IPS-NIHi7 (cell line): ENCODE measurements around the gene PCCA.
"Not testable (repeated sequence)": the region's sequence is repeated elsewhere in the genome, so short reads cannot be mapped to it uniquely, and the experiment has no call there.

Source experiments
- DNase-seq: peaks from one replicate; pipeline ENCODE4 v3.0.0; 2012; ENCODE audit warnings: mixed read lengths; ENCODE audit errors: extremely low spot score

PCCA gene

DNA sequence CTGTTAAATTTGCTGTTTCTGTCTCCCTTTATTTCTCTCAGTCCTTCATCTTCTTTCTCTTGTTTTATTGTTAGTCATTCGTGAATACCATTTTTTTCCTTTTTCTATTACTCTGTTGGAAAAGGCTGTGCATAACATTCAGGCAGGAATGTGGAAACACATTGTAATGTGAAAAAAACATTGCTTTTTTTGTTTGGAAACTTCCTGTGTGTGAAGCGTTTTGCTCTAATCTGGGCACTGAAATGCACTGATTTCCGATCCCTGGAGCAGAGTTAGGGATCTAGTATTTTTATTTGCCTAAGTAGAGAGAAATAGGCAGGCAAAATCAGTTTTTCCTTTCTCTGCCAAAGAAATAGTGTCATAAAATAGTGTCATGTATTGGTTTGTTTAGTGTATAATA is 155.5 kb downstream of the PCCA start:
- DNase-seq, result no peak

GRCh38 chr13:100245104-100245503 is 156.2 kb downstream of the PCCA start:
- DNase-seq, result no peak

GRCh38 chr13:100247937-100248336 is 159.0 kb downstream of the PCCA start:
- DNase-seq, result no peak

DNA sequence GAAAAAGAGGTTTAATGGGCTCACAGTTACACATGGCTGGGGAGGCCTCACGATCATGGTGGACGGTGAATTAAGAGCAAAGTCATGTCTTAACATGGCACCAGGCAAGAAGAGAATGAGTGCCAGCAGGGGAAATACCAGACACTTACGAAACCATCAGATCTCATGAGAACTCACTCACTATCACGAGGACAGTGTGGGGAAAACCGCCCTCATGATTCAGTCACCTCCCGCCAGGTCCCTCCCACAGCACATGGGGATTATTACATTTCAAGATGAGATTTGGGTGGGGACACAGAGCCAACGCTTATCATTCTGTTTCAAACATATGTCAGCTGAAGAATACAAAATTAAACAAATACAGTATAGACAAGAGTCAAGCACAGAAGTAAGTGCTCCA is 165.1 kb downstream of the PCCA start:
- no peak for DNase-seq

- DNase-seq, result no peak
Measured at GRCh38 chr13:100262404-100262803, 173.5 kb downstream of the PCCA start.

- no peak for DNase-seq
Measured at GRCh38 chr13:100266026-100266425, 177.1 kb downstream of the PCCA start.

DNA sequence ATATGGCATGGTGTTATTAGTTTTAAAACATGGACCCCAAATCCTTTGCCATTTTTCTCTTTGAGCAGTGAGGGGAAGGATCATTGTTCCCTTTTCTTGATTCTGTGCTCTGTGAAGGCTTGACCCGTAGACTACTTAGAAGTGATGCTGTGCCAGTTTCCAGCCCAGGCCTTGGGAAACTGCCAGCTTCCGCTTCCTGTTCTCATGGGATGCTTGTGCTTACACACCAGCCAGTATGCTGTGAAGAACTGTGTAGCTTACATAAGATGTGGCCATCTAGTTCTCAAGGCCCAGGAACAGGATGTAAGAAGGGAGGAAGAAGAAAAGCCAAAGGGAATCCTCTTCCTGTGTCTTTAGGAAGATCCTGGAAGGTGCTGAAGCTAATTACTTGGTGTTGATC is 180.9 kb downstream of the PCCA start:
- no peak for DNase-seq

GRCh38 chr13:100273138-100273537 is 184.2 kb downstream of the PCCA start:
- DNase-seq, result no peak

DNA sequence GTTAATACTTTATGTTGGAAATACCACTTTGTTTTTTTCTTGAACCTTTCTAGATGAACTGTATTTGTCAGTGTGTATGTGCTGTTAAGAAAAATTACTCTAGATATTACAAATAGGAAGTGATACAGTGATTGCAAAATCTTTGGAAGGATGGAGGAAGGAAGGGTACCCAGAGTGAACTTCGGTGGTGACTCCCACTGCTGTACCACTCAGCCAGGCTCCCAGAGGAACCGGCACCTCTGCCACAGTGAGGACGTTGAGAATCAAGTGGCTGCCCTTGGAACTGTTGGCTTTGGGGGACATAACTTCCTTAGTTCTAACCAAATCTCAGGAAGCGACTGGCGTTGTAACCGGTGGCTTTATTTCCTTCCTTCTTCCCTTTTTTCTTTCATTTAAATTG is 184.7 kb downstream of the PCCA start:
- no peak for DNase-seq

GRCh38 chr13:100274942-100275506 is 186.1 kb downstream of the PCCA start:
- peak; percentile 54 for DNase-seq

GRCh38 chr13:100275746-100276145 is 186.9 kb downstream of the PCCA start:
- no peak for DNase-seq

- no peak for DNase-seq
Measured at GRCh38 chr13:100280681-100281080, 191.8 kb downstream of the PCCA start.

GRCh38 chr13:100282306-100282705 is 193.4 kb downstream of the PCCA start:
- DNase-seq, result not testable (repeated sequence)

GRCh38 chr13:100290165-100290801 is 201.4 kb downstream of the PCCA start:
- no peak for DNase-seq

GRCh38 chr13:100291624-100292023 is 202.7 kb downstream of the PCCA start:
- DNase-seq, result no peak

- no peak for DNase-seq
Measured at GRCh38 chr13:100297413-100297812, 208.5 kb downstream of the PCCA start.

DNA sequence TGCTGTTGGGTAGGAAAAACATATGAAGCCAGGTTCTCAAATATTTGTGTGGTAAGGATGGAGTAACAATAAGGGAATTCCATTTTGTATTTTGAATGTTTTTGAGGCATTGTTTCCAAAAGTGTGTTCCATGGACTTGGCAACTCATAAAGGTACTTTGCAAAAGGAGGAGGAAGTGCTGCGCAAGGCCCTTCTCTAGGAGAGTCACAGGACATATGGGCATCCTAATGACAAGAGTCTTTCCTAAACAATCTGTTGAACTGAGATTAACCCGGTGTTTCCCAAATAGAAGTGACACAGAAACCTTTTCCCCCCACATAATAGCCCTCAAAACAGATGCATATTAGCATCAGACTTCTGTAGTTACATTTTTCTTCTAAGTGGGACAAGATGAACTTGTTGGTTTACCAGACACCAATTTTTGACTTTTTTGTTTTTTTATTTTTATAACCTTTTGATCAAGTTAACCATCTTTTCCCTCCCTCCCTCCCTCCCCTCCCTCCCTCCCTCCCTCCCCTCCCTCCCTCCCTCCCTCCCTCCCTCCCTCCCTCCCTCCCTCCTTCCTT is 209.3 kb downstream of the PCCA start:
- DNase-seq, result no peak

DNA sequence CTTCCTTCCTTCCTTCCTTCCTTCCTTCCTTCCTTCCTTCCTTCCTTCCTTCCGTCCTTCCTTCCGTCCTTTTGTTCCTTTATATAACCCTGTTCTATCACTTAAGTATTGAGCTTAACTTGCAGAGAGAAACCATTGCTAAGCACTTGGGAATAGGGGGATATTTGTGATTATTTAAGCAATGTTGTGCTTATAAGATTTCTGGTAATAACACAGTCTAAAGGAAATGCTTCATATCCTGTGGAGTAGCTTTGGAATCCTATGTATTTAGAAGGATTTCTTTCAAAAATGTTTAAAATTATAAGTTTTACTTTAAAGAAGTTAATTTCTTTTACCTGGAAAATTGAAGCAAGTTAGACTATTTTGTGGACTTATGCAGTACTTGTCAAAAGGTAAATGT is 209.8 kb downstream of the PCCA start:
- no peak for DNase-seq

DNA sequence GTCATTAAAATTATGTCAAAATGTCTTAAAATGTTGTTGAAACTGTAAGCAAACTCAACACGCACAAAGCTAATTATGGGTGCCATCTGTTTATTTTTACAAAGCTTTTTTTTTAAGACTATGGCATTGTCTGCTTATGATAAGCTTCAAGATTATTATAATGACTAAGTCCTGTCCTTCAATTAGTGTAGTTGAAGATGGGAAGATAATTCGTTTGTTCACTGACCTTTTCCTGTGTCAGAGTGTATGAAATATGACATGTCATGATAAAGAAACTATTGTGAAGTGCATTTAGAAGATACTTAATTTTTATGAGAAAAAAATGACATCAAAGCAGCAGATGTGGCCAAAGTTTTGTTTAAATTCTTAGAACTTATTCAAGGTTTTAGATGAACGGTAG is 211.3 kb downstream of the PCCA start:
- no peak for DNase-seq

DNA sequence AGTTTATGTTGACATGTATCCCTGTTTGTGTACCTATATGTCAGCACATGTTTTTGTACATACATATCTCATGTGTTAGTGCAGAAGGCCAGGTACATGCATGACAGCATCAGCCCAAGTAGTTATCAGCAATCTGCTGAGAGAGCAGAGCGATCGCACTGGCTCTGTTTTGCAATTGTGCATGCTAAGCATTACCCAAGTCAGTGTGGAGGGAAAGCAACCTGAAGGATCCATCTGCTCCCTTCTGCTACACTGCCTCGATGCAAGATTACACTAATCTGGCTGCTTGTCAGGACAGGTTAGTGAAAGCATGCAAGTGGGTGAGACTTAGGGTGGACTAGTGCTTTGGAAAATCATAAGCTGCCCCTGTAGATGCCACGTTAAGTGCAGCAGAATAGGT is 211.8 kb downstream of the PCCA start:
- no peak for DNase-seq

GRCh38 chr13:100301418-100301817 is 212.5 kb downstream of the PCCA start:
- no peak for DNase-seq

- DNase-seq, result no peak
Measured at GRCh38 chr13:100302391-100302790, 213.5 kb downstream of the PCCA start.

GRCh38 chr13:100304229-100304628 is 215.3 kb downstream of the PCCA start:
- no peak for DNase-seq

- no peak for DNase-seq
Measured at GRCh38 chr13:100305398-100305797, 216.5 kb downstream of the PCCA start.
